Cerebellar nuclear complex (tissue), 1 donor: ENCODE measurements around the gene TTI1.
A peak's percentile ranks its signal among the peaks of the same experiment; 100 is the strongest.

Experiments
- DNase-seq, 2 experiments: peaks; one replicate each; lab custom pipeline; 2025; lab: John Stamatoyannopoulos, UW

The TTI1 gene

GRCh38 chr20:37987602-37988290 lies 45.5 kb downstream of the TTI1 start:
- no peak for DNase-seq

DNA sequence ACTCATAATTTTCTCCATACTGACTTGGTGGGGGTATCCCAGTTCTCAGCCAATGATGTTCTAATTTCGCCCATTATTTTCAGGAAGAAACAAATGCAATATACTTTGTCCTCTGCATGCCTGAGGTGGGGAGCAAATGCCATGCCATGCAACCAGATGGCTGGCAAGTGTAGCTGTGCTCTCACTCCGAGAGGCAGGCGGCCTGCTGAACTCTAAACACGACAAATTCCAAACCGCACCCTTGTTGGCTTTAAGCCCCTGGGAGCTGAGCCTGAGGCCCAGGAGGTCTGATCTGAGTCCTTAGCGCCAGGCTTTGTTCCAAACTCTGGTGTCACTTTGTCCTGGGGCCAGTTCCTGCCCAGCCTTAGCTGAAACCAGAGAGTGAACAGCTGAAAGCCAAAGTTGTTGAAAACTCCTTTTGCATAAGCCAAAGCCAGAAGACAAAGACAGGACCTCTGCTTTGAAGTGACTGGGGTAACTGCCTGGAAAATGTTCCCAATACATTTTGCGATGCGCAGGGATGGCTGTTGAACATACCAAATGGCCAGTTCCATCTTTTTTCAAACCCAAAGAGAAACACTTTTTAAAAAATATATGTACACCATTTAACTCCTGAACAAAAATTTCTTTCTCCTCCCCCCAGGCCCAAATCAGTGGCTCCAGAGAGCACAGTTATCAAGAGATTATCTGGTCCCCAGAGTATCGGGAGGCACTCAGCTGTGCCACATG lies 46.2 kb downstream of the TTI1 start:
- DNase-seq: peak in 1 of 2 experiments; percentile 15

GRCh38 chr20:37986044-37986858 lies 47.0 kb downstream of the TTI1 start:
- no peak for DNase-seq

DNA sequence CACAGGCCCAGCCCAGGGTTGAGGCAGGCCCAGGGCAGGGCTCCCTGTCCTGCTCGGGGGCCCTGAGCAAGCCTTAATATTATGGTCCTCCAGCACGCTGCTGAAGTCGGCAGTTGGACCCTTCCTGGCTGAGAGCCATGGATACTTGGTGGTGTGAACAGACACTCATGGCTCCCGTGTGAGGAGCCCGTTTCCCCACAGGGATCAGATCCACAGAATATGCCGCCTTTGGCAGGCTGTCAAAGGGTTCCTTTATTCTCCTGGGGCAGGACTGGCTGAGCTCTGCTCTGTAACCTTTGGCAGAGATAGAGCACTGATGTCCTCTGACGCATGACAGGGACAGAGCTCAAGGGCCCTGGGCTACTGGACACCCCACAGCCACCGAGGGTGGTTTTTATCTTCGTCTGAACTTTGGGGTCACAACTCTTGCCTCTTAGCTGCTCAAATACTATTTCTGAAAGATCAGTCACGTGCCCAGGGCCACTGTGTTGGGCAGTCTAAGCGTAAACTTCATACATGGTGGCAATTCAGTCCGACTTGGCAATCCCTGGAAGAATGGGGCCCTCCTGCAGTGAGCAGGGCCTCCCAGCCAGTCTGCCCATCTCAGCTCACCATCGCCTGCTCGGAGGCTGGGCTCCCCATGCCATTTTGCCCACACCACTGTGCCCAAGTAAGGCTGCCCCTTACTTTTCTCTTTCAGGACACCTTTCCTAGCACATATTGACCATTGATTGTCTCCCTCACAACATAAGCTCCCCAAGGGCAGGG lies 49.1 kb downstream of the TTI1 start:
- DNase-seq: no peak

GRCh38 chr20:37983286-37983685 lies 50.0 kb downstream of the TTI1 start:
- DNase-seq: no peak

DNA sequence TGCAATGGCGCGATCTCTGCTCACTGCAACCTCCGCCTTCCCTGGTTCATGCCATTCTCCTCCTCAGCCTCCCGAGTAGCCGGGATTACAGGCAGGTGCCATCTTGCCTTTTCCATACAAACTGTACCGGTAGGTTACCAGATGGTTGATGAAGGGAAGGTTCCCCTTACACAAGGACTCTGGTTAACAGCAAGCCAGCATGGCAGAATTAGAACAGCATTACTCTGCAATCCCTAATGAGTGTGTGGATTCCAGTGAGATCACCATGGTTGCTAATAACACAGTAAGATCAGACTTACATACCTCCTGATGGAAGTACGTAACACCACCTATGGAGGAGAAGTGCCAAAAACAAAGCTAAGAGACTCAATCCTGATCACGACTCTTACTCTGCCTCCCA lies 51.7 kb downstream of the TTI1 start:
- no peak for DNase-seq

DNA sequence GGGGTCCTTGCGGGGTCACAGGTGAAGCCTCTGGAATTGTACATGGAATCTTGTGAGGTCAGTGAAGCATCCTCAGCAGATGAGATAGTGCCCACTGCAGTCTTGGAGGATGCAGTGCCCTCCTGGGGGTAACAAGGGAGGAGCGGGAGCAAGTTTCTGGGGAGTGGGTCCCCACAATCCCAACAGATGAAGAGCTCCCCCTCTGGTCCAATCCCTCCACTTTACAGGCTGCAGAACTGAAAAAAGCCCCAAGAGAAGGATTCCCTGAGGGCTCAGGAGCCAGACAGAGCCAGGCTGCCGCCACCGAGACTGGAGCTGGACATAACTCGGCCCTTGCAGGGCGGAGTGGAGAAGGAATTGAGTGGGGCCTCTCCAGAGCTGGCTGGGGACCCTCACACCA lies 52.4 kb downstream of the TTI1 start:
- DNase-seq: no peak

GRCh38 chr20:37980383-37980782 lies 52.9 kb downstream of the TTI1 start:
- no peak for DNase-seq

- no peak for DNase-seq
Observed at GRCh38 chr20:37979021-37979985, 54.0 kb downstream of the TTI1 start.

- no peak for DNase-seq
Observed at GRCh38 chr20:37977786-37978185, 55.5 kb downstream of the TTI1 start.

GRCh38 chr20:37977338-37977737 lies 55.9 kb downstream of the TTI1 start:
- no peak for DNase-seq

GRCh38 chr20:37976887-37977286 lies 56.4 kb downstream of the TTI1 start:
- DNase-seq: no peak

DNA sequence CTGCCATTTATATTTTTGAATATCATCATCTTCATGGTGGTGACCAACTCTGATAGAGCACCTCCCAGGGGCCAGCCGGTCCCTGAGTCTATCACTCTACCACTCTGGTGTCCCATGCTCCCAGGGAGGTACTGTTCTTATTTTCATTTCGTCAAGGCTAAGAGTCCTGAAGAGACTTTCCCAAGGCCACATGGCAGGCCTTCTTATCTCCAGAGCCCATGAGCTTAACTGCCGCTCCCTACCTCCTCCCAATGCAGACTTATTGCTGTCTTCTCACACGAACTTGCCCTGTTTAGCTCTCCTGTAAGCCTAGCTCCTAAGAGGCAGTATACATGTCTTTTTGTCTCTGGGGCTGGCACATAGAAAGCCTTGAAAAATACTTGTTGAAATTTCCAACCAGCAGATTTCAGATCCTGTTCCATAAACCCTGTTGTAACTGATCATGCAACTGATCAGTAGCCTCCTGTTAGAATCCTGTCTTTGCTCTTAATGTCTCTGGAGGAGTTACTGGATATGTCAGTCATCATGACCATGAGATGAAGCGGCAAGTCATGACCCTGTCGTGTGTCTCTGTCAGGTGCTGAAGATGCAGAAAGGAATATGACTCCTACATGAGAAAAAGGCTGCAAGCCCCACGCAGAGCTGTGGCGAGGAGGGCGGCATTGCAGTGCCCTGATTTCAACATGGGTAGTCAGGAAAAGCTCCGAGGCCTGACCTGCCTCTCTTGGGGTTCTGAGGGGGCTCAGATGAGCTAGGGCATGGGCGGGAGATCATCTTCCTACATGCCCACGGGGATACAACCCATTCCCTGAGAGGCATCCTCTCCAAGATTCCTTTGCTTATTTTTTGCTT lies 60.0 kb downstream of the TTI1 start:
- DNase-seq: no peak

GRCh38 chr20:37972256-37973058 lies 60.8 kb downstream of the TTI1 start:
- DNase-seq: no peak

GRCh38 chr20:37971561-37972127 lies 61.6 kb downstream of the TTI1 start:
- no peak for DNase-seq

- DNase-seq: no peak
Observed at GRCh38 chr20:37970856-37971245, 62.4 kb downstream of the TTI1 start.

GRCh38 chr20:37969949-37970855 lies 63.1 kb downstream of the TTI1 start:
- DNase-seq: no peak
